Endothelial cell of umbilical vein (primary cell): Measurements from ENCODE around the gene NGLY1. TPM values are rescaled to one million over a fixed set of nuclear protein-coding genes. Genes with fewer than 3 reads are reported as not detected.

Source experiments
- BruUV-seq: library from RNA; stranded (reverse); fragments of 400-500 nt; replicated peaks from 2 replicates; lab custom pipeline; 2021; lab: Mats Ljungman, UMichigan
- CTCF ChIA-PET: fragments of 300-600, 350-600 bp; sonication (Branson Sonifier 250); formaldehyde crosslinking; loops from one replicate; lab custom pipeline; 2021; ENCODE audit warnings: antibody characterized with exemption, inconsistent platforms; lab: Charles Lee
- POLR2A ChIA-PET: fragments of 300-600, 350-600 bp; sonication (Branson Sonifier 250); formaldehyde crosslinking; loops from one replicate; lab custom pipeline; 2021; ENCODE audit warnings: antibody characterized with exemption, inconsistent platforms; lab: Charles Lee
- DNase-seq: peaks from one replicate; pipeline ENCODE4 v3.0.0-alpha.2; 2011; ENCODE audit warnings: low read depth, low spot score
- FAIRE-seq: peaks from 2 replicates; lab custom pipeline; 2011; peaks lifted over from hg19 to GRCh38; lab: Jason Lieb, UNC
- H2AFZ ChIP-seq: 2 replicates; pipeline ENCODE4 v1.6.0; 2012; ENCODE audit warnings: low read depth, low read length, control low read depth, inconsistent platforms
- H3K27ac ChIP-seq: 2 replicates; pipeline ENCODE4 v1.5.1; 2011; ENCODE audit warnings: low read depth, mild to moderate bottlenecking, control low read depth, low read length, moderate library complexity; ENCODE audit not compliant: insufficient read depth
- H3K27me3 ChIP-seq, 2 experiments: 2 replicates each; pipeline versions ENCODE4 v1.6.0 to v1.6.1; 2011; ENCODE audit warnings: low read length in 2 of 2, mixed read lengths in 1 of 2; ENCODE audit not compliant: control insufficient read depth in 2 of 2, insufficient read depth in 2 of 2
- H3K36me3 ChIP-seq, 2 experiments: 2 replicates in 1 of 2; 3 replicates in 1 of 2; pipeline ENCODE4 v1.5.1; 2011; ENCODE audit warnings: low read length in 2 of 2, mild to moderate bottlenecking in 1 of 2, moderate library complexity in 1 of 2; ENCODE audit not compliant: control insufficient read depth in 2 of 2, insufficient read depth in 2 of 2; ENCODE audit errors: extremely low read depth in 1 of 2
- H3K4me1 ChIP-seq: 3 replicates; pipeline ENCODE4 v1.5.1; 2011; ENCODE audit warnings: mild to moderate bottlenecking, low read length; ENCODE audit not compliant: control insufficient read depth, insufficient read depth; ENCODE audit errors: extremely low read depth
- H3K4me2 ChIP-seq: 2 replicates; pipeline ENCODE4 v1.6.1; 2011; ENCODE audit warnings: low read length, control low read depth, mixed read lengths; ENCODE audit not compliant: insufficient read depth
- H3K4me3 ChIP-seq, 3 experiments: fragments of 200-600 bp in 1 of 3; sonication (generic), shearing (Covaris generic) in 1 of 3; replicated peaks in 1 of 3; 2 replicates each; pipeline ENCODE4 v1.5.1; 2011 to 2016; ENCODE audit warnings: control low read depth in 3 of 3, low read length in 3 of 3, mild to moderate bottlenecking in 2 of 3, inconsistent platforms in 1 of 3, low read depth in 1 of 3, moderate library complexity in 1 of 3; ENCODE audit not compliant: insufficient read depth in 1 of 3
- H3K79me2 ChIP-seq: 2 replicates; pipeline ENCODE4 v1.6.0; 2012; ENCODE audit warnings: low read length, inconsistent platforms; ENCODE audit not compliant: control insufficient read depth, insufficient read depth
- H3K9ac ChIP-seq: replicated peaks from 2 replicates; pipeline ENCODE3; 2011; ENCODE audit warnings: low read length, control low read depth; ENCODE audit not compliant: insufficient read depth; ENCODE audit errors: extremely low read depth
- H3K9me1 ChIP-seq: replicated peaks from 3 replicates; pipeline ENCODE4 v1.6.0; 2011; ENCODE audit warnings: mild to moderate bottlenecking, low read length; ENCODE audit not compliant: control insufficient read depth, insufficient read depth; ENCODE audit errors: extremely low read depth
- H3K9me3 ChIP-seq: replicated peaks from 2 replicates; pipeline ENCODE4 v1.5.1; 2012; ENCODE audit warnings: low read length, inconsistent platforms; ENCODE audit not compliant: control insufficient read depth, insufficient read depth
- H4K20me1 ChIP-seq: replicated peaks from 2 replicates; pipeline ENCODE3; 2011; ENCODE audit warnings: mild to moderate bottlenecking, low read length; ENCODE audit not compliant: control insufficient read depth, insufficient read depth; ENCODE audit errors: extremely low read depth
- EZH2 ChIP-seq: IDR thresholded peaks from 2 replicates; pipeline ENCODE4 v1.6.1; 2012; ENCODE audit warnings: borderline replicate concordance, low read depth, mild to moderate bottlenecking, moderate library complexity, low read length, inconsistent platforms; ENCODE audit not compliant: severe bottlenecking
- FOS ChIP-seq: IDR thresholded peaks from 2 replicates; pipeline ENCODE4 v1.6.1; 2011; ENCODE audit warnings: mild to moderate bottlenecking, low read length, moderate library complexity, borderline replicate concordance; ENCODE audit not compliant: insufficient read depth
- GATA2 ChIP-seq: IDR thresholded peaks from 2 replicates; pipeline ENCODE4 v1.7.0; 2011; ENCODE audit warnings: low read depth, mild to moderate bottlenecking, moderate library complexity, mixed read lengths, low read length; ENCODE audit not compliant: insufficient read length, insufficient read depth
- JUN ChIP-seq: IDR thresholded peaks from 2 replicates; pipeline ENCODE4 v1.6.1; 2011; ENCODE audit warnings: borderline replicate concordance, low read depth; ENCODE audit not compliant: insufficient read length, insufficient read depth
- MYC ChIP-seq: IDR thresholded peaks from one replicate; pipeline ENCODE4 v1.6.1; 2011; ENCODE audit warnings: mild to moderate bottlenecking, low read depth, low read length
- POLR2A ChIP-seq: IDR thresholded peaks from 2 replicates; pipeline ENCODE4 v1.6.1; 2012; ENCODE audit warnings: low read depth, mild to moderate bottlenecking, control low read depth, low read length
- POLR2AphosphoS5 ChIP-seq: IDR thresholded peaks from 2 replicates; pipeline ENCODE4 v1.6.1; 2012; ENCODE audit warnings: low read depth, mild to moderate bottlenecking, control low read depth, low read length, moderate library complexity; ENCODE audit not compliant: insufficient read depth
- dilution Hi-C: fragments of 300-500 bp; cut with MboI; formaldehyde crosslinking; loops from one replicate; pipeline ENCODE4 v1.15.0; 2019; ENCODE audit warnings: low sequenced_read_pairs; ENCODE audit not compliant: extremely low pct_ligation_motif_present
- intact Hi-C: fragments of 100-400 bp; cut with micrococcal nuclease; formaldehyde crosslinking; loops from one replicate; pipeline ENCODE4 v1.10.0; 2022
- polyA plus RNA-seq, 4 experiments: library from polyadenylated mRNA; depleted of rRNA in 3 of 4; stranded (reverse) in 3 of 4; unstranded in 1 of 4; fragments of >200 nt; gene quantifications; 2 replicates each; pipeline versions ENCODE4 v1.2.1 to v1.2.3, GENCODE V29; 2011 to 2012; ENCODE audit warnings: missing spikeins in 1 of 4
- total RNA-seq: library from RNA; stranded (reverse); gene quantifications from 2 replicates; pipeline ENCODE4 v1.2.3, GENCODE V29; 2021
- TF ChIP-seq, protein P1 (sequence below), 2 donors: IDR thresholded peaks; 1 replicate in 1 of 2; 2 replicates in 1 of 2; pipeline ENCODE4 v1.5.1; 2011; ENCODE audit warnings: low read length in 2 of 2, mild to moderate bottlenecking in 2 of 2, moderate library complexity in 2 of 2, control low read depth in 1 of 2, inconsistent platforms in 1 of 2, low read depth in 1 of 2; ENCODE audit not compliant: insufficient read depth in 1 of 2; ENCODE audit errors: extremely low read depth in 1 of 2
- TF ChIP-seq, protein P2 (sequence below): IDR thresholded peaks from 2 replicates; pipeline ENCODE4 v1.6.1; 2011; ENCODE audit not compliant: insufficient read depth, insufficient read length

NGLY1 gene
- total and polyA plus RNA-seq, 2 donors (not counting 3 experiments of a cell fraction or from before 2014, with no cell fraction given) = 5.3 to 29.6 TPM

DNA sequence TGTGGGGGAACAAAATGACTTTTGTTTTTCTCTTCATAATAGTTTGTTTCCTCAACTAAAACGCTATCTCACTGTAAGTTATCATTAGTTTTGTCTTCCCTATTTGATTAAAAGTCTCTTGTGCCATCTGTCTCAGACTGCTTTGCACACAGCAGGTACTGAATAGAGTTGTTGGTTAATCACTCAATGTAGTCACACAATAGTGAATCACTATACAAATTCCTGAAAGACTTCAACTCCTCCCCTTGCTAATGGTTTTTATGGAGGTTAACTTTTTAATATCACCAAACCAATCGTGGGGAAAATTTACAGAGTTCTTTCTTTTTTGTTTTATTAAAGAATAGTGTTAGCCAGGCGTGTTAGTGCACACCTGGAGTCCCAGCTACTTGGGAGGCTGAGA, 2.6 kb upstream of the NGLY1 start:
- H3K27me3 ChIP-seq = no peaks in the 10 kb centered on the region
- no peaks in the 10 kb centered on the region for H4K20me1 ChIP-seq
- H3K4me3 ChIP-seq = no peak overlapping the region
- dilution Hi-C loops = no loop called here
- intact Hi-C loops = no loop called here
- no peaks in the 10 kb centered on the region for H3K9me1 ChIP-seq
- H3K4me1 ChIP-seq = peaks cover 19% of the 10 kb centered on the region
- ChIA-PET CTCF (interaction anchor here (1.4 kb wide), 1 partner anchor 71 kb away, joined by 4 read pairs; no protein-coding TSS in a partner anchor), POLR2A (no interaction called here)
- DNase-seq = no peak
- H3K9me3 ChIP-seq = no peaks in the 10 kb centered on the region
- no peak overlapping the region for H3K4me2 ChIP-seq
- H3K79me2 ChIP-seq = peaks cover 15% of the 10 kb centered on the region
- H3K36me3 ChIP-seq = no peaks in the 10 kb centered on the region
- no TSS peak for BruUV-seq
- no peak overlapping the region for H2AFZ ChIP-seq
- H3K9ac ChIP-seq = no peak overlapping the region
- H3K27ac ChIP-seq = no peak overlapping the region
- no peak for FAIRE-seq
- TF ChIP-seq POLR2A (no peak), GATA2 (no peak), FOS (no peak), EZH2 (no peak), MYC (no peak), POLR2AphosphoS5 (no peak), JUN (no peak)
- TF ChIP-seq, protein P1, sequence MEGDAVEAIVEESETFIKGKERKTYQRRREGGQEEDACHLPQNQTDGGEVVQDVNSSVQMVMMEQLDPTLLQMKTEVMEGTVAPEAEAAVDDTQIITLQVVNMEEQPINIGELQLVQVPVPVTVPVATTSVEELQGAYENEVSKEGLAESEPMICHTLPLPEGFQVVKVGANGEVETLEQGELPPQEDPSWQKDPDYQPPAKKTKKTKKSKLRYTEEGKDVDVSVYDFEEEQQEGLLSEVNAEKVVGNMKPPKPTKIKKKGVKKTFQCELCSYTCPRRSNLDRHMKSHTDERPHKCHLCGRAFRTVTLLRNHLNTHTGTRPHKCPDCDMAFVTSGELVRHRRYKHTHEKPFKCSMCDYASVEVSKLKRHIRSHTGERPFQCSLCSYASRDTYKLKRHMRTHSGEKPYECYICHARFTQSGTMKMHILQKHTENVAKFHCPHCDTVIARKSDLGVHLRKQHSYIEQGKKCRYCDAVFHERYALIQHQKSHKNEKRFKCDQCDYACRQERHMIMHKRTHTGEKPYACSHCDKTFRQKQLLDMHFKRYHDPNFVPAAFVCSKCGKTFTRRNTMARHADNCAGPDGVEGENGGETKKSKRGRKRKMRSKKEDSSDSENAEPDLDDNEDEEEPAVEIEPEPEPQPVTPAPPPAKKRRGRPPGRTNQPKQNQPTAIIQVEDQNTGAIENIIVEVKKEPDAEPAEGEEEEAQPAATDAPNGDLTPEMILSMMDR (IDR thresholded peaks at IDR 0.05; ENCODE audit: extremely low read depth in 1 of 2, insufficient read depth in 1 of 2, low read depth in 1 of 2, low read length in 2 of 2) = no peak
- TF ChIP-seq, protein P2, sequence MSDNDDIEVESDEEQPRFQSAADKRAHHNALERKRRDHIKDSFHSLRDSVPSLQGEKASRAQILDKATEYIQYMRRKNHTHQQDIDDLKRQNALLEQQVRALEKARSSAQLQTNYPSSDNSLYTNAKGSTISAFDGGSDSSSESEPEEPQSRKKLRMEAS = no peak
